GM18951 (cell line): ENCODE data around the gene SYNDIG1.

Experiments used
- POLR2A ChIP-seq: IDR thresholded peaks from 4 replicates; pipeline ENCODE4 v1.6.1; 2011; ENCODE audit warnings: mild to moderate bottlenecking; ENCODE audit not compliant: insufficient read length, insufficient read depth; ENCODE audit errors: extremely low read depth
- in situ Hi-C: fragments of 300-500 bp; cut with MboI; formaldehyde crosslinking; loops from one replicate; pipeline ENCODE4 v1.12.0; 2022; ENCODE audit warnings: low sequenced_read_pairs, mixed read lengths, inconsistent platforms; ENCODE audit not compliant: unreplicated experiment

Gene SYNDIG1

DNA sequence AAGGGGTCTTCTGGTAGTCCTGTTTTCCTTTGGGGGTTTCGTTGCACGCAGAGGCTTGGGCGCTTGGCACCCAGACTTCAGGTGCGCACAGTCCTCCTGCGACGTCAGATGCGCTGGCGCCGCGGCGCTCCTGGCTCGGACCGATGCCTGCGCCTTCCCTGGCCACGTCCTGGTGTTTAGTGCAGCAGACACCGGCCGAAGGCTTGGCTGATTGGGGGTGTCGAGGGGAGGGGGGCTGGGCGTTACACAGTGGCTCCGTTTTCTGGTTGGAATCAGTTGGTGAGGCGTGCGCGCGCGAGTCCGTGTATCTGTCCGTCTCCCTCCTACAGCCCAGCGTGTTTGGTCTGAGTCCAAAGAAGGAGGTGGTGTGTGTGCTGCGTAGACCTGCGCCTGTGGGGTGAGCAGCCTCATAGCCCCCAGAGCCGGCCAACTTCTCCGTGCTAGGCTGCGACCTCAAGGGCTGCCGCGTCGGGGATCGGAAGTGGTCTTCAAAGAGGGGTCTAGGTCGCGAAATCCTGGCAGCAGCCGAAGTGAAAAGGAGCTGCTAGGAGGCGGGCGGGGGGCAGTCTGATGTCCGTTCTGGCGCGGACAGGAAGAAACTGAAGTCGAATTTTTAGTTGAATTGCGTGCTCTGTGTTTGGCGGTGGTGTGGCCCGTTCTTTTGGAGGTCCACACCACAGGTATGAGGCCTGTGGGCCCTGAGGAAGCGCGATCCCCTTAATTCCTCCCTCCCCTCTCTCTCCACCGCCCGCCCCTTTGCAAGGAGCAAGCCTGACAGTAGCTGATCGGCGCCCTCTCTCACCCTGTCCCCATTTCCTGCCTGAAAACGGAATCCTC, 1.5 kb downstream of the SYNDIG1 start:
- TF ChIP-seq POLR2A = no peak

DNA sequence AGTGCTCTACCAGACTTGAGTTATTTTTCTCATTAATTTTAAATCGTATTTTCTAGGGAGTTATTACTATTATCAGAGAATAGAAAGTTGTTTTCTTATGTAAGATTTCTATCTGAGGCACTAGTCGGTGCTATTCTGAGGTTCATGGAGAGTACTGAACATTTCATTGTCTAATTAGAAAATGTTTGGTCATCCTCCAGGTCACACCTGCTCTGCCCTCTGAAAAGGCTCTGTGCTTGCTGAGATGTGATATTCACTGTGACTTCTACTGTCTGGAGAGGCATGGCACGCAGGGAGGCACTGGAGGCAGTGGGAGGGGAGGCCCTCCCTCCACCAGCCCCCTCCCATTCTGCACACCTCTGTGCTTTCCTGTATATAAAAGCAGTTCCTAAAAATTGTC, 3.0 kb downstream of the SYNDIG1 start:
- in situ Hi-C loops = no loop called here
- no peak for TF ChIP-seq POLR2A

More for the DNA sequence above, 1.5 kb downstream of the SYNDIG1 start:
- in situ Hi-C loops = no loop called here

DNA sequence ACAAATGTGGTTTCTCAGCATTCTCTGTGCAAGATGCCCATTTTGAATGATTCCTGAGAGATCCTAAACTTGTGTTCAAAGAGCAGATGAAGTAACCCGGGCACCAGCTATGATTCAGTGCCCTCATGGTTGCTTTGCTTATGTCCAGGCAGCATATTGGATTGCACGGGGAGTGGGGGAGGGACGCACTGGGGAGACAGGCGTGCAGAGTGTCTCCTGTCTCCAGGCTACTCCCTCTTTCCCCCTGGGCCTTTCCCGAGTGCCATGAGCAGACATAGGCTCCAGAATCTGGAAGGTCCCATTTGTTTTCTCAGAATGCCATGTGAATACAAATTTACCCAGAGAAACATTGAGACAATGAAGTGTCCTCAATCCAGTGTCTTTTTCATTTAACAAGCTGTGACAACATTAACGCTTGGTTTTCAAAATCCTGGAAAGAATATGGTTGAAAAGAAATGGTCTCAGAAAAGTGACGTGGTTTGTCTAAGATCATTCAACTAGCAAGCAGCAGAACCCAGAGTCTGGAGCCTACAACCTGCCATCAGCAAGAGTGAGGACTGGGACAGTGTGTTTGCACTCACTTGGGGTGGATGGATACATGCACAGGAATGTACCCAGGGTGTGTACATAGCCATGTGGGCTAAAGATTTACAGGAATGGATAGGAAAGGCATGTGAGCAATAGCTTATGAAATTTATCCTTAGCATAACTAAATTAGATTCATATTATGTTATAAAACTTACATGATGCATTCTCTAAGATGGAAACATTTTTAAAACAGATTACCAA, 4.2 kb downstream of the SYNDIG1 start:
- in situ Hi-C loops = no loop called here
- TF ChIP-seq POLR2A = no peak

DNA sequence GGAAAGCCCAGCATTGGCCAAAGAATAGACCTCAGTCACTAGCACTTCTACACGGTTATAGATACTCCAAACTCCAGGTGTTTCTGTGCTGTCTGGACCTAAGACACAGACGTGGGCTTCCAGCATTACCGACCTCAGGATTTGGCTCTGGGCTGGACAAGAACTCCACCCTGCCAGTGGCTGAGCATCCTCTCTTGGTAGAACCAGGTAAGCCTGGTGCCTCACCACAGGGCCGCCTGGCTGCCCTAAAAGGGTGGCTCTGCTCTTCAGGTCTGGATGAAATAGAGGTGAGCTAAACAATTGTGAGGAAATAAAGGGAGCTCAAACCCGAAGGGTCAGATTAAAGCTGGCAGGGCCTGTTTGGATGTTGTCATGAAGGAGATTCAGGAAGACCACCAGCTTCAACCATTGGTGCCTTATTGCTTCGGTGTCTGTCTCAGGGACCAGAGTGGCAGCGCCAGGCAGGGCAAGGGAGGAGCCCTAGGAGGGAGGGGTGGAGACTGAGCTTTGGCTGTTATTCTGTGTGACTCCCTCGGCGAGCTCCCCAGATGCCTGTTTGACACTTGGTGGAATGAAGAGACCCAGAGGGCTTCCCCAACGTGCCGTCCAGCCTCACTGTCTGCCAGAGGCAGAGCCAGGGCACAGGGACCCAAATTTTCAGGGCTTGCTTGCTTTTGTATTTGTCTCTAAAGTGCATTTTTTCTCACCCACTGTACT, 8.6 kb downstream of the SYNDIG1 start:
- in situ Hi-C loops = no loop called here
- TF ChIP-seq POLR2A = no peak

DNA sequence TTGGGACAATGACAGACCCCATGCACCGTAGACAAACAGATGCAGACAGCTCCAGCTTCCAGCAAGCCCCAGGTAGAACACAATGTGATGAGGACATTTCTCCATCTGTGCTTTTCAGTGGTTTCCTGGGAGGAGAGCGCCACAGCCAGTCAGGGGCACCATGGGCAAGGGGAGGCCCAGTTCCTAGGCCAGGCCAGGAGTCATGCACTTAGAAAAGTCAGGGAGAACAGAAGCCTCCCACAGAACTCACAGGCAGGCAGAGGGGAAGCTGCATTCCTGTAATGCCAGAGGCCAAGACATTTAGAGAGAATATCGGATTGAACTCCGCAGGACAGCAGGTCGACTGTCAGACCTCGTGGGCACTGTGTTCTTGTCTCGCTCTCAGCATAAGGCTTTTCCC, 9.2 kb downstream of the SYNDIG1 start:
- in situ Hi-C loops = no loop called here
- no peak for TF ChIP-seq POLR2A

DNA sequence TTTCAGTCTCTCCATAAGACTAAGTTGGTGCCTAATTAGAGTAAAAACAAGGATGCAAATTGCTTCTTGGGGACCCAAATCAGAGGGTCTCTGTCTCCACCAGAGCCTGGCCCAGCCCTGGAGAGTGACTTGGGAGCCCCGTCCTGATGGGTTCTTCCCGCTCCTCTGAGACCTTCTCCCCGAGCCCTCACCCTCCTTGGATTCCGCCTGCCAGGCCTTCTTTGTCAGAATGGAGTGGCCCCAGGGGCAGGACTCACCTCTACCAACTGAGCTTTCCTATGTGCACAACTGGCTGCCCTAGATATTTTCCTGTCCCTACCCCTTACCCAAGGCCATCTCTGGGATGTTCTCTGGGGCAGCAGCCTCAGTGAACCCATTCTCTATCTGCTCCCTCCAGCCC, 9.7 kb downstream of the SYNDIG1 start:
- no peak for TF ChIP-seq POLR2A
- in situ Hi-C loops = no loop called here

DNA sequence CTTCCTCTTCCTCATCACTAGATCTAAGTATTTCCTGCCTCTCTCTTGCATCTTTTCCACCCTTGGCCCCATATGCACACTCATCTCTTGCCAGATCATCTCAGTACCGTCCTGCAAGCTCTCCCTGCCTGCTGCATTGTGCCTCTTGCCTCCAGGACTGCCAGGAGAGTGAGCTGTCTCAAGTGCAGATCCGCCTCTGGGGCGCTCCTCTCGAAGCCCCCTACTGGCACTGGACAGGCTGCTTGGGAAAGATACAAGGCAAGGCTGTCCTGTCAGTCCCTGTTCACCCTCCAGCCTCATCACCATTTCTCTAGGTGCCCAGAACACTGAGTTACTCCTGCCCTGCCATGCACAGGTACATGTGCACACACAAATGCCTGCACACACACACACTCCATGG, 10.2 kb downstream of the SYNDIG1 start:
- TF ChIP-seq POLR2A = no peak
- in situ Hi-C loops = no loop called here

DNA sequence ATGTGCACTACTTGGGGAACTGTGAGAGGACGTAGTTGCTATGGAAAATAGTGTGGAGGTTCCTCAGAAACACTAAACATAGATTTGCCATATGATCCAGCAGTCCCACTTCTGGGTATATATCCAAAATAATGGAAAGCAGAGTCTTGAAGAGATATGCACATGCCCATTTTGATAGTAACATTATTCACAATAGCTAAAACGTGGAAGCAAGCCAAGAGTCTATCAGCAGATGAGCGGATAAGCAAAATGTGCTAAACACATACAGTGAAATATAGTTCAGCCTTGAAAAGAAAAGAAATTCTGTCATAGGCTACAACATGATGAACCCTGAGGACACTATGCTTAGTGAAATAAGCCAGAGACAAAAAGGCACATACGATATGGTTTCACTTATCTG, 11.1 kb downstream of the SYNDIG1 start:
- TF ChIP-seq POLR2A = no peak
- in situ Hi-C loops = no loop called here

DNA sequence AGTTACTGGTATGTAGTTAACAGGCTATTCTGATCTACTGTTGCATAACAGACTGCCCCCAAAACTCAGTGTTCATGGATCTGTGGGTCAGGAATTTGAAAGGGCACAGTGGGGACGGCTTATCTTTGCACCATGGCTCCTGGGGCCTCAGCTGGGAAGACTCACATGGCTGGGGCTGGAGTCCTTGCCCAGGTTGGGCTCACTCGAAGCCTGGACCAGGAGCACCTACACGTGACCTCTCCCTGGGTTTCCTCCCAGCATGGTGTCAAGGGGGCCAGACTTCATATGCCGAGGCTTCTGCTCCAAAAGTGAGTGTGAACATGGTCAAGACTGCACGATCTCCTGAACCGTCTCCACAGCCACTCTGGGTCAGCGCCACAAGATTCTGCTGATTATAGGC, 11.7 kb downstream of the SYNDIG1 start:
- in situ Hi-C loops = no loop called here
- TF ChIP-seq POLR2A = no peak

DNA sequence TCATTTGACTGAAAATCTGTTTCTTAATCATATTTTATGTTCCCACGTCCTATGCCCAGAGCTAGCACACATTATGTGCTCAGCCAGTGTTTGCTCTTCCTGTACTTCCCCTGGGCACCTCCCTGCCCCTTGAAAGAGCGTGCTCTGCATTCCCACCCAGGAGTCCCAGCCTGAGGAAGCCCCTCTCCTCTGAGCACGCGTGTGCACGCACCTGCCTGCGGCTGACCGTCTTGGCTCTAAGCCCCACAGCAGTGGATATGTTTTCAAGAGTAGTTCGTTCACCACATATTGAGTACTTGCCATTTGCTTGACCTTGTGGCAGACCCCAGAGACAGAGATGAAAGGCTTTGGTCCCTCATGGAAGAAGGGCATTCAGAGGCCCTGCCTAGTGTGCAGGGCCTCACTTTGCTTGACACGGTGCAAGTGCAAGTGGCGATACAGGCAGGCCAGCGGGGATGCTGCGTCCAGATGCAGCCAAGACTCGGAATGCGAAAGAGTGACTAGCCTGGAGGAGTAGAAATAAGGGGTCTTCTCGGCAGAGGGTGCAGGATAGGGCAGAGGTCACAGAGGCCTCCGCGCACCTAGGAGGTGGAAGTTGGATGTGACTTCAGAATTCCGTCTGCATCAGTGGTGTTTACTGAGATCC, 14.1 kb downstream of the SYNDIG1 start:
- no peak for TF ChIP-seq POLR2A
- in situ Hi-C loops = no loop called here

DNA sequence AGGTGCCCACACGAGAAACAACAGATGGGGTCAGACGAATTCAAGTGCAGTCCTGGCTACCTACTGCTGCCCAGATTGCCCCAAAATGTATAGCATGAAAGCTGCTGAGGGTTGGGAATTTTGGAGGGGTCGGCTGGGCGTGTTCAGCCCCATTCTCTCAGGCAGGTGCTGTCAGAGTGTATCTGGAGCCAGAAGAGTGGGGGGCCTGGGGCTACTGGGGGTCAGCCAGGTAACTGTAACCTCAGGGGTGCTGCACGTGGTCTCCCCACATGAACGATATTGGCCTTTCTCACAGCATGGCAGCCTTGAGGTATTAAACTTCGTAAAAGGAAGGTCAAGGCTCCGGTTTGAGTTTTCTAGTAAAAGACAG, 14.6 kb downstream of the SYNDIG1 start:
- TF ChIP-seq POLR2A = no peak
- in situ Hi-C loops = no loop called here

DNA sequence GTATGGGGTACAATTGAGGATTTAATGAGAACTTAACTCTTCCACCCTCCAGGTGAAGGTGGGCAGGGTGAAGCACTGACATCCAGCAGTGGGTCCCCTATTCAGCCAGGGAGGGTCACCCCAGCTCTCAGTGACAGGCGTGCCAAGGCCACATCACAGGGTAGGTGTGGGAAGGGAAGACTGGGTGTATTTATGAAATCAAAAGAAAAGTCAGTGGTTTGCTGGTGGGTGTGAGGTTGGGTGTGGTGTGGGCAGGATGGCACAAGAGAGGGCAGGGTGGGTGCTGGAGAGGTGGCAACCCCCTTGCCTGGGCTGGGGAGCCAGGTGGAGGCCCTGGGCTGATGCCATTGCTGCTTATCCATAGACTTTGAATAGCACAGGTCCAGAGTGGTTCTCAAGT, 16.6 kb downstream of the SYNDIG1 start:
- TF ChIP-seq POLR2A = no peak
- in situ Hi-C loops = no loop called here

DNA sequence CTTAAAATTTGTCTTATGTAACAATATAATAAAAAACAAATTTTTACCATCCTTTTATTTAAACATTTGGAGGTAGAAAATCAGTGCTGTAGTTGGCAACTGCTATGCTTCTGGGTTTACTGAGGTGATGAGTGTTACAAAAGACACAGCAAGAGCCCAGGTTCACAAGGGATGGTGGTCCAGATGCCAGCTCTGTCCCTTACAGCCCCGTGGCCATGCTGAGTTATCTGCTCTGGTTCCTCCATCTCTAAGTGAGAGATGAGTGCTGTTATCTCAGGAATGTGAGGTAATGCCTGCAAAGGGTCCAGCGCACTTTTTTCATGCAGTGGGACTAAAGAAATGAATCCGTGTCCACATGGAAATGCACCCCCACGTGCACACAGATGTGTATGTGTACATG, 17.8 kb downstream of the SYNDIG1 start:
- in situ Hi-C loops = no loop called here
- no peak for TF ChIP-seq POLR2A
